MCF 10A (cell line): ENCODE measurements around the gene WRAP53. TPM values are rescaled to one million over a fixed set of nuclear protein-coding genes. Genes with fewer than 3 reads are reported as not detected.

Source experiments
- BruUV-seq: library from RNA; stranded (reverse); fragments of 400-500 nt; replicated peaks from 2 replicates; lab custom pipeline; 2021; lab: Mats Ljungman, UMichigan
- CTCF ChIA-PET: fragments of 300-600 bp; sonication (Branson Sonifier 250); formaldehyde crosslinking; extraction: SDS; loops from one replicate; lab custom pipeline; 2021; ENCODE audit warnings: antibody characterized with exemption, inconsistent platforms; lab: Yijun Ruan, JAX
- POLR2A ChIA-PET: fragments of 300-600, 350-650 bp; sonication (Branson Sonifier 250); formaldehyde crosslinking; extraction: SDS; loops from one replicate; lab custom pipeline; 2020; ENCODE audit warnings: antibody characterized with exemption, inconsistent platforms; lab: Yijun Ruan, JAX
- DNase-seq: peaks from one replicate; pipeline ENCODE4 v3.0.0-alpha.2; 2018; ENCODE audit not compliant: unreplicated experiment
- H3K27ac Mint-ChIP-seq: one replicate; pipeline ENCODE4 v1.8.0; 2022; ENCODE audit warnings: mild to moderate bottlenecking, low read depth, mixed read lengths; ENCODE audit not compliant: unreplicated experiment
- H3K27me3 Mint-ChIP-seq: one replicate; pipeline ENCODE4 v1.8.0; 2022; ENCODE audit warnings: mixed read lengths; ENCODE audit not compliant: insufficient read depth, unreplicated experiment
- H3K36me3 Mint-ChIP-seq: one replicate; pipeline ENCODE4 v1.8.0; 2022; ENCODE audit warnings: mild to moderate bottlenecking, moderate library complexity, mixed read lengths; ENCODE audit not compliant: insufficient read depth, unreplicated experiment
- H3K4me1 Mint-ChIP-seq: one replicate; pipeline ENCODE4 v1.8.0; 2022; ENCODE audit warnings: mixed read lengths; ENCODE audit not compliant: insufficient read depth, unreplicated experiment
- H3K4me3 Mint-ChIP-seq: one replicate; pipeline ENCODE4 v1.8.0; 2022; ENCODE audit warnings: mild to moderate bottlenecking, moderate library complexity, mixed read lengths; ENCODE audit not compliant: unreplicated experiment
- H3K9me3 Mint-ChIP-seq: one replicate; pipeline ENCODE4 v1.8.0; 2022; ENCODE audit warnings: mixed read lengths; ENCODE audit not compliant: unreplicated experiment
- intact Hi-C: fragments of 100-400 bp; cut with micrococcal nuclease; formaldehyde crosslinking; loops from 2 replicates; pipeline ENCODE4 v1.14.1; 2022
- total RNA-seq: library from RNA; stranded (reverse); gene quantifications from 2 replicates; pipeline ENCODE4 v1.2.3, GENCODE V29; 2022
- TF ChIP-seq, protein P1 (sequence below): fragments of 200-600 bp; IDR thresholded peaks from one replicate; pipeline ENCODE4 v1.8.0; 2022; ENCODE audit warnings: antibody characterized with exemption, mild to moderate bottlenecking; ENCODE audit not compliant: unreplicated experiment

Gene WRAP53
- total RNA-seq, 1 experiment from 2014 or later, result 10.7 TPM

DNA sequence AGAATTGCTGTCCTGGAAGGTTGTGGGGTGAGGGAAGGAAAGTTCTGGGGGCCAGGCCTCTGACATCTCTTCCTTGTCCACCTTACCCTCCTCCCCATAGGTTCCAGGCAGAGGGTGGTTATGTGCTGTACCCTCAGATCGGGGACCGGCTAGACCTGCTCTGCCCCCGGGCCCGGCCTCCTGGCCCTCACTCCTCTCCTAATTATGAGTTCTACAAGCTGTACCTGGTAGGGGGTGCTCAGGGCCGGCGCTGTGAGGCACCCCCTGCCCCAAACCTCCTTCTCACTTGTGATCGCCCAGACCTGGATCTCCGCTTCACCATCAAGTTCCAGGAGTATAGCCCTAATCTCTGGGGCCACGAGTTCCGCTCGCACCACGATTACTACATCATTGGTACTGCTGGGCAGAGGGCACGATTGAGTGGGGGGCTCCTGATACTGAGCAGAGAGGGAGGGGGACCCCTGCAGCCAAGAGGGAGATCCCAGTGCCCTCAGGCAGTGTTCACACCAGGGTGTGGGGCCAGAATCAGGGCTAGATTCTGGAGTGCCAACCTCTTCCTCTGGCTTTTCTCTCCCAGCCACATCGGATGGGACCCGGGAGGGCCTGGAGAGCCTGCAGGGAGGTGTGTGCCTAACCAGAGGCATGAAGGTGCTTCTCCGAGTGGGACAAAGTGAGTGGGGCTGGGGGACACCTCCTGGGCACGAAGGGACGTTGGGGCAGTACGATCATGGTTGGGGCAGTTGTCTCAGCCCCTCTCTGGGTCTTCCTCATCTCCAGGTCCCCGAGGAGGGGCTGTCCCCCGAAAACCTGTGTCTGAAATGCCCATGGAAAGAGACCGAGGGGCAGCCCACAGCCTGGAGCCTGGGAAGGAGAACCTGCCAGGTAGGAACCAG lies 19.8 kb downstream of the WRAP53 start:
- Mint-ChIP-seq H3K9me3 (no peaks in the 10 kb centered on the region), H3K27ac (no peak overlapping the region), H3K4me1 (peaks cover 6% of the 10 kb centered on the region), H3K27me3 (peaks cover 28% of the 10 kb centered on the region), H3K4me3 (no peak overlapping the region), H3K36me3 (peaks cover 4% of the 10 kb centered on the region)
- BruUV-seq, result no TSS peak
- DNase-seq, result no peak
- intact Hi-C loops, result no loop called here
- TF ChIP-seq, protein P1, sequence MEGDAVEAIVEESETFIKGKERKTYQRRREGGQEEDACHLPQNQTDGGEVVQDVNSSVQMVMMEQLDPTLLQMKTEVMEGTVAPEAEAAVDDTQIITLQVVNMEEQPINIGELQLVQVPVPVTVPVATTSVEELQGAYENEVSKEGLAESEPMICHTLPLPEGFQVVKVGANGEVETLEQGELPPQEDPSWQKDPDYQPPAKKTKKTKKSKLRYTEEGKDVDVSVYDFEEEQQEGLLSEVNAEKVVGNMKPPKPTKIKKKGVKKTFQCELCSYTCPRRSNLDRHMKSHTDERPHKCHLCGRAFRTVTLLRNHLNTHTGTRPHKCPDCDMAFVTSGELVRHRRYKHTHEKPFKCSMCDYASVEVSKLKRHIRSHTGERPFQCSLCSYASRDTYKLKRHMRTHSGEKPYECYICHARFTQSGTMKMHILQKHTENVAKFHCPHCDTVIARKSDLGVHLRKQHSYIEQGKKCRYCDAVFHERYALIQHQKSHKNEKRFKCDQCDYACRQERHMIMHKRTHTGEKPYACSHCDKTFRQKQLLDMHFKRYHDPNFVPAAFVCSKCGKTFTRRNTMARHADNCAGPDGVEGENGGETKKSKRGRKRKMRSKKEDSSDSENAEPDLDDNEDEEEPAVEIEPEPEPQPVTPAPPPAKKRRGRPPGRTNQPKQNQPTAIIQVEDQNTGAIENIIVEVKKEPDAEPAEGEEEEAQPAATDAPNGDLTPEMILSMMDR, result no peak
- CTCF ChIA-PET, result interaction anchor here (0.8 to 1.6 kb wide), 2 partner anchors 19 to 403 kb away, joined by 3 to 5 read pairs; partner anchors contain the start of gene WRAP53
- POLR2A ChIA-PET, result interaction anchor here (1.0 to 3.7 kb wide), 2 partner anchors 9 to 81 kb away, joined by 3 to 18 read pairs; partner anchors contain the start of gene DNAH2

- Mint-ChIP-seq H3K9me3 (no peaks in the 10 kb centered on the region), H3K4me1 (peaks cover 6% of the 10 kb centered on the region), H3K4me3 (no peak overlapping the region), H3K27me3 (peaks cover 38% of the 10 kb centered on the region), H3K27ac (no peak overlapping the region), H3K36me3 (no peaks in the 10 kb centered on the region)
- TF ChIP-seq, protein P1, result no peak
- POLR2A ChIA-PET, result interaction anchor here (0.6 kb wide), 1 partner anchor 675 kb away, joined by 4 read pairs; no protein-coding TSS in a partner anchor
- intact Hi-C loops, result no loop called here
- no TSS peak for BruUV-seq
- no peak for DNase-seq
- CTCF ChIA-PET, result no interaction called here
These were observed 20.8 kb downstream of the WRAP53 start for GRCh38 chr17:7709031-7709430.

- ChIA-PET POLR2A (no interaction called here), CTCF (interaction anchor here (0.9 kb wide), 2 partner anchors 22 to 78 kb away, joined by 3 read pairs; partner anchors contain the start of gene WRAP53)
- no TSS peak for BruUV-seq
- Mint-ChIP-seq H3K36me3 (no peaks in the 10 kb centered on the region), H3K4me3 (no peak overlapping the region), H3K4me1 (peaks cover 6% of the 10 kb centered on the region), H3K9me3 (no peaks in the 10 kb centered on the region), H3K27me3 (peaks cover 38% of the 10 kb centered on the region), H3K27ac (no peak overlapping the region)
- intact Hi-C loops, result no loop called here
- DNase-seq, result no peak
- TF ChIP-seq, protein P1, result no peak
These were observed 22.0 kb downstream of the WRAP53 start for GRCh38 chr17:7710301-7710700.

DNA sequence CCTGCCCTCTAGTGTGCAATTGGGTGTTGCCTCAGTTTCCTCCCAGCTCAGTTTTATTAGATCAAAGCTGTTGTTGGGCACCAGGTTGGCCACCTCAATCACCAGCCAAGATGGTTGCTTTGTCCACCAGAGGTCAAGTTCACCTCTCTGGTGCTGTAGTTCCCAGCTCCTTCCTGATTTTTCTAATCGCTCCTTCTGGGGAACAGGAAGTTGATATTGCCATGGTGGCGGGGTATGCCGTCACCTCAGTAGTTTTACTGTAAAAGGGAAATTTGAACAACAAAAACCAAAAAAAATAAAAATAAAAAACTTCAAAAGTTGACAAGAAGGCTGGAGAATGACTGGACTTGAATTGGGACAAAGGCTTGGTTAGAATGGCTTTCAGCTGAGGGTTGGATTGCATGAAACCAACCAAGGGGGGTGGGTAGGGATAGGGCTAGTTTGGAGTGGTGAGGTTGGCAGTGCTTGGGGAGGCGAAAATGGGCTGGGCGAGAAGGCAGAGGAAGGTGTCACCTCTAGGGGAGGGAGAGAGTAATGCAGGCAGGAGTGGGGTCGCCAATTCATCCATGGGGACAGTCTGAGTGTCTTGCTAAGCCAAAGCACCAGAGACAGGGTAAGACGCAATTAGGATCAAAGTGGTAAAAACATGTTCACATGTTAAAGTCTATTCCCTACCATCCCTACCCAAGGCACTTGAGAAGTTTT lies 22.9 kb downstream of the WRAP53 start:
- H3K4me1 Mint-ChIP-seq, result peaks cover 1% of the 10 kb centered on the region
- no peak for DNase-seq
- intact Hi-C loops, result no loop called here
- no peaks in the 10 kb centered on the region for H3K9me3 Mint-ChIP-seq
- ChIA-PET CTCF (interaction anchor here (0.6 to 0.9 kb wide), 2 partner anchors 23 to 222 kb away, joined by 3 to 4 read pairs; partner anchors contain the start of gene WRAP53), POLR2A (interaction anchor here (0.6 kb wide), 1 partner anchor 151 kb away, joined by 3 read pairs; no protein-coding TSS in a partner anchor)
- H3K27me3 Mint-ChIP-seq, result peaks cover 29% of the 10 kb centered on the region
- H3K4me3 Mint-ChIP-seq, result no peak overlapping the region
- H3K36me3 Mint-ChIP-seq, result no peaks in the 10 kb centered on the region
- TF ChIP-seq, protein P1, result peak; percentile 18
- BruUV-seq, result no TSS peak
- H3K27ac Mint-ChIP-seq, result no peak overlapping the region
